Hypothalamus (tissue), 51 donors: Measurements from ENCODE around the gene PLCL2.

Source experiments
- DNase-seq, 51 donors: peaks; one replicate each; lab custom pipeline; 2025; lab: John Stamatoyannopoulos, UW

PLCL2 gene

GRCh38 chr3:17035966-17036365 lies 151.2 kb downstream of the PLCL2 start:
- no peak for DNase-seq

GRCh38 chr3:17038141-17038540 lies 153.4 kb downstream of the PLCL2 start:
- DNase-seq, result no peak

GRCh38 chr3:17038900-17039553 lies 154.3 kb downstream of the PLCL2 start:
- no peak for DNase-seq

GRCh38 chr3:17039594-17039993 lies 154.8 kb downstream of the PLCL2 start:
- no peak for DNase-seq

- DNase-seq, result peak in 2 of 51 donors; percentile 9 to 32
These were observed 155.7 kb downstream of the PLCL2 start for GRCh38 chr3:17040322-17040989.

- DNase-seq, result no peak
These were observed 156.2 kb downstream of the PLCL2 start for GRCh38 chr3:17040990-17041377.

GRCh38 chr3:17044855-17045254 lies 160.1 kb downstream of the PLCL2 start:
- no peak for DNase-seq

- DNase-seq, result no peak
These were observed 160.9 kb downstream of the PLCL2 start for GRCh38 chr3:17045705-17046104.

GRCh38 chr3:17046623-17047022 lies 161.9 kb downstream of the PLCL2 start:
- DNase-seq, result no peak

GRCh38 chr3:17047162-17047561 lies 162.4 kb downstream of the PLCL2 start:
- DNase-seq, result no peak

- no peak for DNase-seq
These were observed 163.1 kb downstream of the PLCL2 start for GRCh38 chr3:17047894-17048293.

GRCh38 chr3:17050071-17050470 lies 165.3 kb downstream of the PLCL2 start:
- no peak for DNase-seq

GRCh38 chr3:17050506-17050905 lies 165.8 kb downstream of the PLCL2 start:
- DNase-seq, result no peak

GRCh38 chr3:17052363-17052762 lies 167.6 kb downstream of the PLCL2 start:
- no peak for DNase-seq

GRCh38 chr3:17054301-17054981 lies 169.7 kb downstream of the PLCL2 start:
- DNase-seq, result no peak

- no peak for DNase-seq
These were observed 170.2 kb downstream of the PLCL2 start for GRCh38 chr3:17054982-17055343.

- no peak for DNase-seq
These were observed 170.9 kb downstream of the PLCL2 start for GRCh38 chr3:17055374-17056276.

GRCh38 chr3:17057321-17057720 lies 172.6 kb downstream of the PLCL2 start:
- no peak for DNase-seq

GRCh38 chr3:17059989-17060550 lies 175.3 kb downstream of the PLCL2 start:
- DNase-seq, result no peak

GRCh38 chr3:17061005-17061404 lies 176.2 kb downstream of the PLCL2 start:
- no peak for DNase-seq

GRCh38 chr3:17062736-17063135 lies 178.0 kb downstream of the PLCL2 start:
- DNase-seq, result no peak
